Kidney epithelial cell (primary cell): ENCODE results near the gene LRRC56. TPM values are rescaled to one million over a fixed set of nuclear protein-coding genes. Genes with fewer than 3 reads are reported as not detected.

Experiments used
- DNase-seq: peaks from one replicate; pipeline ENCODE4 v3.0.0-alpha.2; 2010; ENCODE audit warnings: low read depth
- H3K27me3 ChIP-seq: 2 replicates; pipeline ENCODE4 v1.6.0; 2011; ENCODE audit warnings: low read length; ENCODE audit not compliant: control insufficient read depth, insufficient read depth
- H3K36me3 ChIP-seq: 2 replicates; pipeline ENCODE4 v1.5.1; 2011; ENCODE audit warnings: low read length; ENCODE audit not compliant: control insufficient read depth, insufficient read depth
- H3K4me3 ChIP-seq: 2 replicates; pipeline ENCODE4 v1.5.1; 2011; ENCODE audit warnings: low read depth, mild to moderate bottlenecking, control low read depth, low read length
- total RNA-seq: library from RNA; depleted of rRNA; stranded (reverse); fragments of >200 nt; gene quantifications from 2 replicates; pipeline ENCODE4 v1.2.3, GENCODE V29; 2015
- TF ChIP-seq, protein P1 (sequence below): IDR thresholded peaks from 2 replicates; pipeline ENCODE4 v1.5.1; 2011; ENCODE audit warnings: mild to moderate bottlenecking, moderate library complexity, low read length, control low read depth, inconsistent platforms; ENCODE audit not compliant: insufficient read depth, poor library complexity, severe bottlenecking

The LRRC56 gene
- total RNA-seq, 1 donor from 2014 or later: 1.6 TPM

DNA sequence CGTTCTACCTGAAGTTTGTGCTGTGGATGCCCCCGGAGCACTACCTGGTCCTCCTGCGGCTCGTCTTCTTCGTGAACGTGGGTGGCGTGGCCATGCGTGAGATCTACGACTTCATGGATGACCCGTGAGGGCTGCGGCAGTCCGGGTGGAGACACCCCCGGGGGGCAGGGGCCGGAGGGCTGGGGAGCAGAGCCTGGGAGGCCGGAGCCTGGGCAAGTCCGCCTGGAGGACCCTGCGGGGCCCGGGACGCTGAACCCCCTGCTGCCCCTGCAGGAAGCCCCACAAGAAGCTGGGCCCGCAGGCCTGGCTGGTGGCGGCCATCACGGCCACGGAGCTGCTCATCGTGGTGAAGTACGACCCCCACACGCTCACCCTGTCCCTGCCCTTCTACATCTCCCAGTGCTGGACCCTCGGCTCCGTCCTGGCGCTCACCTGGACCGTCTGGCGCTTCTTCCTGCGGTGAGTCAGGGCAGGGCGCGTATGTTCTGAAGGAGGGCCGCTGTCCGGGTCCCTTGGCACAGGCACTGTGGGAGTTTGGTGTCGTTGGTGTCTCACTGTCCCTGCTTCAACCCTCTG lies 47.6 kb upstream of the LRRC56 start:
- Histone ChIP-seq H3K4me3 (no peak overlapping the region), H3K36me3 (no peaks in the 10 kb centered on the region)

DNA sequence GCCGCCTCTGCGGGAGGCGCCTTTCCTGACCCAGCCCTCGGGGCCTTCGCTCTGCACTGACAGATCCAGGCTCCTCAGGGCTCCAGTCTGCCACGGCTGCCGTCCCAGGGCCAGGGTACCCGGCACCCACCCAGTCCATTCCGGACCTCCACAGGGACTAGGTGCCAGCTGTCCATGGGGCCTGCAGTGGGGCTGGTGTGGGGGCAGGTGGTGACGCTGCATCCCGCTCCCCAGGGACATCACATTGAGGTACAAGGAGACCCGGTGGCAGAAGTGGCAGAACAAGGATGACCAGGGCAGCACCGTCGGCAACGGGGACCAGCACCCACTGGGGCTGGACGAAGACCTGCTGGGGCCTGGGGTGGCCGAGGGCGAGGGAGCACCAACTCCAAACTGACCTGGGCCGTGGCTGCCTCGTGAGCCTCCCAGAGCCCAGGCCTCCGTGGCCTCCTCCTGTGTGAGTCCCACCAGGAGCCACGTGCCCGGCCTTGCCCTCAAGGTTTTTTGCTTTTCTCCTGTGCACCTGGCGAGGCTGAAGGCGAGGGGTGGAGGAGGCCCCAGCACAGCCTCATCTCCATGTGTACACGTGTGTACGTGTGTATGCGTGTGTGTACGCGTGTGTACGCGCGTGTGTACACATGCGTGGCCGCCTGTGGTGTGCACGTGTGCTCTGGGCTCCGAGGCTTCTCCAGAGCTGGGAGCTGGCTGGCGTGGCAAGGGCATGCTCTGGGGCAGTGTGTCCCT lies 47.0 kb upstream of the LRRC56 start:
- Histone ChIP-seq H3K4me3 (no peak overlapping the region), H3K36me3 (peaks cover 1% of the 10 kb centered on the region), H3K27me3 (no peaks in the 10 kb centered on the region)
- no peak for DNase-seq
- TF ChIP-seq, protein P1, sequence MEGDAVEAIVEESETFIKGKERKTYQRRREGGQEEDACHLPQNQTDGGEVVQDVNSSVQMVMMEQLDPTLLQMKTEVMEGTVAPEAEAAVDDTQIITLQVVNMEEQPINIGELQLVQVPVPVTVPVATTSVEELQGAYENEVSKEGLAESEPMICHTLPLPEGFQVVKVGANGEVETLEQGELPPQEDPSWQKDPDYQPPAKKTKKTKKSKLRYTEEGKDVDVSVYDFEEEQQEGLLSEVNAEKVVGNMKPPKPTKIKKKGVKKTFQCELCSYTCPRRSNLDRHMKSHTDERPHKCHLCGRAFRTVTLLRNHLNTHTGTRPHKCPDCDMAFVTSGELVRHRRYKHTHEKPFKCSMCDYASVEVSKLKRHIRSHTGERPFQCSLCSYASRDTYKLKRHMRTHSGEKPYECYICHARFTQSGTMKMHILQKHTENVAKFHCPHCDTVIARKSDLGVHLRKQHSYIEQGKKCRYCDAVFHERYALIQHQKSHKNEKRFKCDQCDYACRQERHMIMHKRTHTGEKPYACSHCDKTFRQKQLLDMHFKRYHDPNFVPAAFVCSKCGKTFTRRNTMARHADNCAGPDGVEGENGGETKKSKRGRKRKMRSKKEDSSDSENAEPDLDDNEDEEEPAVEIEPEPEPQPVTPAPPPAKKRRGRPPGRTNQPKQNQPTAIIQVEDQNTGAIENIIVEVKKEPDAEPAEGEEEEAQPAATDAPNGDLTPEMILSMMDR: no peak

More for the DNA sequence above, 47.6 kb upstream of the LRRC56 start:
- DNase-seq: no peak
- H3K27me3 ChIP-seq: no peaks in the 10 kb centered on the region
- TF ChIP-seq, protein P1: no peak

DNA sequence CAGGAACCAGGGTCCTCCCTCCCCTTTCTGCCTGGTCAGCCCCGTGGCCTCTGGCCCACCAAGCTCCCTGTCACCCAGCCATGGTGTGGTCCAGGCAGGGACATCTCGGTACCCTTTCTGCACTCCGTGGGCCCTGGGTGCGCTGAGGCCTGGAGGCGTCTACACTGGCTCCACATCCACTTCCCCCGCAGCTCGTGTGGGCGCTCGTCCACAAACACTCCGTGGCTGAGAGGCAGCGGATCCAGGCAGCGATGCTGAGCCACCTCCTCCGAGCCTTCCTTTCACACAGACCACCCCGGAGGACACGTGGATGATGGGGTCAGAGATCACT lies 46.4 kb upstream of the LRRC56 start:
- no peak overlapping the region for H3K4me3 ChIP-seq
- H3K27me3 ChIP-seq: no peaks in the 10 kb centered on the region
- H3K36me3 ChIP-seq: peaks cover 1% of the 10 kb centered on the region
- TF ChIP-seq, protein P1: no peak
- no peak for DNase-seq

DNA sequence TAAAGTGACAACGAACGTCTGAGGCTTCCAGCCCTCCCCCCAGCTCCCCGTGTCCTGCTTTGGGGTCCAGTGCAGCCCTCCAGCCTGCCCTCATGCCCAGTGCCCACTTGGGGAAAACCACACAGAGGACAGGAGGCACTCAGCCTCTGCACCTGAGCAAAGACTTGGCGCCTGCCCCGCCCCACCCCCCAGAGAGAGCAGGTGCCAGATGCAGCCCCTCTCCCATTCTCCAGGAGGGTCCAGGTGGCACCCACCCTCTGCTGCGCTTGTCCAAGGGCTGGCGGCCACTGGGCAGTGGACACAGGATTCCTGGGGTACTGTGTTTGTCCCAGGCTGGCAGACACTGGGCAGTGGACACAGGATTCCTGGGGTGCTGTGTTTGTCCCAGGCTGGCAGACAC lies 46.0 kb upstream of the LRRC56 start:
- TF ChIP-seq, protein P1: no peak
- H3K36me3 ChIP-seq: peaks cover 1% of the 10 kb centered on the region

DNA sequence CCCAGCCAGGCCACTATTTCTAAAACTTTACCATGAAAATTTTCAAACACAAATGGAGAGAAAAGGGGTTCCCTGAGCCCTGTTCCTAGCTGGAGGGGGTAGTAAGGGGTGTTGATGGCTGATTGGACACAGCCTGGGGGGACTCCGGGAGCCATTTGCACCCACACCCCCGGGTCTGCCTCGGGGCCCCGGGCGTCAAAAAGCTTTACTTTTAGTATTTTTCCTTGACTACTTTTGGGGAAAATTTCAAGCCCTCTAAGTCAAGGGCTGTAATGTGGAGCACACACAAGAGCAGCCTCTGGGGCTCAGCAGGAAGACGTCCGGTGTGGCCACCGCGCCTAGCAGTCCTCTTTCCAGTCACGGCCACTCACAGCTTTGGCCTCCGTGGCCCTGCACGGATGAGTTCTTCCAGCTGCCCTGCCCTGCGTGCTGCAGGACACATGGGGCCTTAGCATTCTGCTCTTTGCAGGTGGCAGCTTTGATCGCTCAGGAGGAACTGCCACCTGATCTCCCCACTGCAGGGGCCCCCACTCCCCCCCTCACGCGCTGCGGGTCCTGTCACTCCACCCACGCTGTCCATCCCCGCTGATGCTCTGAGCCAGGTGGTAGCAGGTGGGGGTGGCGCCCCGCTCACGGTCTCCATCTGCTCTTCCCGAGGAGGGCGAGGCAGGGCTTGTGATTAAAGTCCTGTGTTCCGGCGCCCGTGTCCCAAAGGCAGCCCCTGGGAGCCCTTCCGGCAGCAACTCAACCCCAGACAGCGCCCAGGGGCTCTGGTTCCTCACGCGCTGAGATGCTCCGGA lies 44.7 kb upstream of the LRRC56 start:
- peaks cover 7% of the 10 kb centered on the region for H3K36me3 ChIP-seq
- TF ChIP-seq, protein P1: no peak
- DNase-seq: peak; percentile 25
- H3K4me3 ChIP-seq: no peak overlapping the region
- no peaks in the 10 kb centered on the region for H3K27me3 ChIP-seq

More for the DNA sequence above, 46.0 kb upstream of the LRRC56 start:
- no peak for DNase-seq
- H3K4me3 ChIP-seq: no peak overlapping the region
- no peaks in the 10 kb centered on the region for H3K27me3 ChIP-seq
